NCI-H187 treated with DMSO at 0.1 percent for 48 hours (cell line): Measurements from ENCODE around the gene SLC23A3.

Experiments used
- DNase-seq: peaks from one replicate; lab custom pipeline; 2025; lab: John Stamatoyannopoulos, UW

Gene SLC23A3

DNA sequence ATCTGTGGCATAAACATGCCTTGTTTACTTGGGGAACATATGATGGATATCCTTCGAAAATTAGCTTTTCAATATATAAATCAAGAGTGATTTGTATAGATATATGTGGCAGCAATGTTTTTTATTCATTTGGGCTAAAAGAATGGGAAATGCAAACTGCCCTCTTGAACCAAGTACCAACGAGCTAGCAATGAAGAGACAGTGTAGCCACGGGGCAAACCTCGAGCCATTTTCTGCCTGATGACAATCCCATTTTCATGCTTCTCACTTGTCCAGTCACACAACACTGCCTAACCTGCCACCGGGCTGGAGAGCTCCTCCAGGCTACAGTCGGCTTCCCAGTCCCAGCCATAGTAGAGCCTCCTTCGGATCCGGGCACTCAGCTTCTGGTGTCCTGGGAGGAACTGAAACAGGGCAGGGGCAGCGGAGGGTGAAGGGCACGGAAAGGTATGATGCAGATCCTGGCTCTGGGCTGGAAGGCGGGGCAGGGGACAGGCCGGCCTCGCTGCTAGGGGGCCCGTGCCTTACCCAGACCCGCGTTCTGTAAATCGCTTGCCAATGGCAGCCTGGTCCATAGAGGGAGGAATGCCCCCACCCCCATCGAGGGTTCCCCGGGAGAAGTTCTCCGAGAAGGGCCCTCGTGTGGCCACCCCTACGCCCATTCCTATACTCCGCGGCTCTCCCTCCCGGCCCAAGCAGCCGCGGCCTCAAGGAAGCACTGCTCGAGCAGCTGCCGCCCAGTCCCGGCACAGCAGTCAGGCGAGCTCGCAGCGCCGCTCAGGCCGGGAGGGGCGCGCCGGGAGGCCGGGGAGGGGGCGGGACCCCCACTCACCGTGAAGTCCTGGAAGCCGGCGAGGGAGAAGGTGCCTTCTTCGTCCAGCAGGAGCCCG, 6.3 kb upstream of the SLC23A3 start:
- no peak for DNase-seq

DNA sequence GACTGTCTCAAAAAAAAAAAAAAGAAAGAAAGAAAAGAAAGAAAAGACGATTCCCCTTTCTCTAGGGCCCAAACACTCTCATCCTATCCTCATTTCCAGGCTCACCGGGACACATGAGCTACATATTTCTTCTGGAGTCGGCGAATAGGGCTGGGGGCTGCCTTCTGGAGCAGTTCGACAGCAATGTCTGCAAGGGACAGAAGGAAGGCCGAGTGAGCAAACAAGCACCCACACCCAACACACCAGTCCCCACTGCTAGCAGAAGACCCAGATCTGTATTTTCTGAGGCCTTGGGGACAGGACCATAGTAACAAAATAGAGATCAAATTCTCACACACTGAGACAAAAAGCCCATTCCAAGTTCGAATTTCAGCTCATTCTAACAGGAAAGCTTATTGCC, 5.7 kb upstream of the SLC23A3 start:
- no peak for DNase-seq

DNA sequence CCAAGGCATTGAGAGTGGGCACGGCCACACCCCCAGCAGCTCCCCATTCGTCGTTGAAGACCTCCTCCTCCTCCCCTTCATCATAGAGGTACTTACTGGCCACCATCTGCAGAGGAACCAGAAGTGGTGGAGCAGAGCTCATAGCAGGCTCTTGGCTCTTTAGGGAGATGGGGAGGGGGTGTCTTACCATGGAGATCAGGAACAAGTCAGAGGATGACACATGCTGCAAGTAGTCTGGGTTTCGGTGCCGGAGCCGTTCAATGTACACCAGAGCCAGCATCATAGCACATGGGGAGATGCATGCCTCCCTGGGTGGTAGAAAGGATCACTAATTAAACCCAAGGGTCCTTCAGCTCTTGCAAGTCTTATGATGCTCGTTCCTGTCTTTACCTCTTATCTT, 5.0 kb upstream of the SLC23A3 start:
- no peak for DNase-seq

DNA sequence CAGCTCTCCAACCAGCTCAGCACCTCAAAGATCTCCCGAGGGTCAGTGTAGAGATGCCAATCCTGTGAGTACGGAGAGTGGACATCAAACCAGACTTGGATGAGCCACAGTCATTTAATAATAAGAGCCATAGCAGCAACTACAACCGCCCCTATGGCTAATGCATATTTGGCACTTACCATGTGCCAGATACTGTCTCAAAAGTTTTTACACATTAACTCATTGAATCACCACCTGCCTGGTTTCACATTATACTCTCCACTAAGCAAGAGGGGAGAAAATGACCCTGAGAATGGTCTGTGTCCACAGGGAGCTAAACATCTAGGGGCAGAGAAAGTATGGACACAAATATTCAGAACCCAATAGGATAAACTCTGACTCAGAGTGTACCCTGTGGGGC, 4.3 kb upstream of the SLC23A3 start:
- no peak for DNase-seq

DNA sequence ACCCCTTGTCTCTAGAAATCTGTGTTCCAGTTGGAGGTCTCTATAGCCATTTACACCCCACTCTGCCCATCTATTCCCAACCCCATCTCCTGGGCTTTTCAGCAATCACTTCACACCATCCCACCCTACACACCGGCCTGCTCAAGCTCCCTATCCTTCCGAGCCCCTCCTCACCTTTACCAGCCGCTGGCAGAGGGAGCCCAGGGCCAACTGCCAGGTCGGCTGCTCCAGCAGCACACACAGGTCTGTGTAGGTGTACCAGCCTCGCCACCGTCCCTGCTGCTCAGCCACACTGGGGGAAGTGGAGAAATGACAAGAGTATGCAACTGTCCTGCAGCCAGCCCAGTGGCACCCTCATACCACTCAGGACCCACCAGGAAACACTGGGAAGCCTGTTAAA, 3.3 kb upstream of the SLC23A3 start:
- DNase-seq, result no peak

DNA sequence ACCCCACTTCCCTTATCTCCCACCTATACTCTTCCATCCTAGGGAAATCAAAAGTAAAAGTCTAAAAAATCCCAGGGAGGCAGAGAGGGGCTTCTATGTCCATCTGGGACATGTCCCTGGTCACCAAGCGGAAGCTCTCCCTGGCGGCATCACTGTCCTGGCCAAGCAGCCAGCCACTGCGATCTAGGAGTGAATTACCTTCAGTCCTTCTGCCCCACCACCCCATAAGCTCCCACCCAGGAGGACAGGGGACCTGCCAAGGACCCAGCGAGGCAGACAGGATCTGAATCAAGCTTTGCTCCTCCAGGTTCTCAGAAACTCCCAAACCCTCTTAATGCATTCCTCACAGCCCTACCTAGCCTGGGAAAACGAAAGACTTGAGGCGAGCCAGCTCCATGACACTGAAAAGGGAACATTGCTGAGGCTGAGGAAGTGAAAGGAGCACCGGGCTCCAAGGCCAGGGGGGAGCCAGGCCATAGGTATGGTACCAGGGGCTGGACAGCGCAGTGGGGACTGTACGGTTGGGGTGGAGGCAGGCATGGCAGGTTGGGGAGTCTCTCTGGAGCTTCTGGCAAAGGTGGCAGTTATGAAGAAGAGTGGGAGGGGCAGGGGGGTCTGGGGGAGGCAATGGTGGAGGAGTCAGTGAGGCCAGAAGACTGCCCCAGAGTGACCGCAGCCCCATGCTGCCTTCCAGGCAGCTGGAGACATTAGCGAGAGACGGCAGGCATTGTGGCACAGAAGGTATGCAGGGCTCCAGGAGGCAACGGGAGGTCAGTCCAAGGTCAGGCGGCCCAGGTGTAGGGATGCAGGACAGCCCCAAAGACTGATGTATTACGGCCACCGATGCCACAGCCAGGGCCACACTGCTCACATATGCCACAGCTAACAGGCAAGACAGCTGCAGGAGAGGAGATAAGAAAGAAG, 2.7 kb upstream of the SLC23A3 start:
- DNase-seq, result no peak

DNA sequence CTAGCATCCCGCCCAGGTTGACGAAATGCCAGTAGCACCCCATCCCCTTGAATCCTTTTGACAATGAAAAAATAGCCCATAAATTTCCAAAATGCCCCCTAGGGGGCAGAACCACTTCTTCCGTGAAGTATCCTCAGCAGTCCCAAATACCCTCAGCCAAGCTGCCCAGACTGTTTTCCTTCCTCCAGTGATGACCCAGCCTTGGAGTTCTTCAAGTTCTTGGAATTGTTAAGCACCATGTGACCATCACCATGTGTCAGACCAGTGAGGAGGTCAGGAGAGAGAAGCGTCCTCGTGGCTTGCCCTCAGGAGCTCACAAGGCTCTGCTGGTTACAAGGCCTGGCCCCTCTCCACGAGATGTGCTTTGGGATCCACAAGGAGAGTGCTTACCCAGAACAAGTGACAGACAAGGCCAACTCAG, 1.4 kb upstream of the SLC23A3 start:
- DNase-seq, result no peak

DNA sequence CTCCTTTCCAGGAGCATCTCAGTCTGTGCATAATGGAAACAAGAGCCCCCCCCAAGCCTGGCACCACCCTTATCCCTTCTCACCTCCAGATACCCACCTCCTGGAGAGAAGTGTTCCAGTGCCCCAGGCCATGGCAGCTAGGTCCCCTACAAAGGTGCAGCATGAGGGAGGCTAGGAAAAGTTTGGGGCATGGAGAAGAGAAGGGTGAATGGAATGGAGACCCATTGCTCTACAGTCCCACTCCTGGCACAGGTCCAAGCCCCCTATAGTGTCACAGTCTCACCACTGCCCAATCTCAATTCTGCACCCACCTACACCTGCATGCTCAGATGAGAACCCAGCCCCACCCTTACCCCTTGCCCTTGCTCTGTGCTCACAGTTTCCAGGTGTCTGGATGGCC, 897 bp downstream of the SLC23A3 start:
- DNase-seq, result no peak

DNA sequence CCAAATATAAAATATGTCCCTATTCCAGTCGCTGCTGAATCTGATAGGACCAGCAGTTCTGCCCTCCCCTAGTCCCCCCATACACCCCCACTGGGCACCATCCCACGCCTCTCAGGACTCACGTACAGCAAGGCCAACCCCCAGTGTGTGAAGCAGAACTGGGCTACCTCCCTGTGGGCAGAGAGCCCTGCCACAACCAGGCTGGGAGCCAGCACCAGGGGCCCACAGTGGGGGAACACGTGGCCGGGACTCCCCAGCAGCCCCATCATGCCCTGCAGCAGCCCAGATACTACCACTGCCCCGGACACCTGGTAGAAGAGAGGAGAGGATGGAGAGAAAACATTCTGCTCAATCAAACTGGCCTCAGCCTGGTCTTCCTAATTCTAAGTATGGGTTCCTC, 1.3 kb downstream of the SLC23A3 start:
- DNase-seq, result no peak

DNA sequence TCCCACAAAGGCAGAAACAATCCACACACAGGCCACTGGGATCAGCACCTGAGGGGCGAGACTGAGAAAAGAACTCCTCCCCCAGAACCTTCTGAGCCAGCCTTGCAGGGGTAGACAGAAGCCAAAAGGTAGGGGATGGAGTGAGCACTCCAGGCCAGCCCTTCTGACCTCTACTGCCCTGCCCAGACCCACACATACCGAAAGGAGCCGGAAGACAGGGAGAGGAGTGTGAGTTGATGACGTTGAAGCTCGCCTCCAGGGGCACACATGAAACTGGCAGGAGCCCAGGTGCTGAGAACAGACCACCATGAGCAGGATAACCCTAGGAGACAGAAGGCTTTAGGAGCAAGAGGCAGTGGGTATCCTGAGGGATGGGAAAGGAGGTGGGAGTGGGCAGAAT, 1.8 kb downstream of the SLC23A3 start:
- no peak for DNase-seq

DNA sequence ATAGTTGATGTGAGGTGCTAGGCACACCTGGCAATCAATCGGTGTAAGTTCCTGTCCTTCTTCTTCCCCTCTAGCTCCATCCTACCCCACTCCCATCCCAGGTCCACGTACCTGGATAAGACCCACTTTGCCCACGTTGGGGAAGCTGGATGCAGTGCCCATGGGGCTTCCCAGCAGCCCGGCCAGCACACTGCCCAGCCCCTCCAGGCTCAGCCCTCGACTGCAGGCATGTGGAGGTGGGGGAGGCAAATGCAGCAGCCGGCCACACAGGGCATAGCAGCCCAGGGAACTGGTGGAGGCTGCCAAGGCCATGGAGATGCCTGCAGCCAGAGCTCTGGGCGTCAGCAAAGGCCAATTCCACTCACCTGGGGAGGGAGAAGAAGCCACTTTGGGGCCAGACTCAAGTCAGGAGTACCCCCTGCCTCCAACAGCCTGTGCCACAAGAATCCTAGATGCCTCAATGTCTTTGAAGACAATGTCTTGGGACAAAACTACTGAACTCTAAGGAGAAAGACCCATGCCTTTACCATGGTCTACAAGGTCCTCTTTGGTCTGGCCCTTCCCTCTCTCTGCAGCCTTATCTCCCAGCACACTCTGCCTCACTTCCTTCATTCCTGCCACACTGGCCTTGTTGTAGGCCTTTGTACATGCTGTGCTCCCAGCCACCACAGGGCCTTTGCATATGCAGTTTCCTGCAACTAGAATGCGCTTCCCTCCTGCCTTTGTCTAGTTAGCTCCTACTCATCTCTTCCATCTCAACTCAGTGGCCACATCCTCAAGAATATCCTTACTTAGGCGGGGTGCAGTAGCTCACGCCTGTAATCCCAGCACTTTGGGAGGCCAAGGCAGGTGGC, 4.5 kb downstream of the SLC23A3 start:
- no peak for DNase-seq

DNA sequence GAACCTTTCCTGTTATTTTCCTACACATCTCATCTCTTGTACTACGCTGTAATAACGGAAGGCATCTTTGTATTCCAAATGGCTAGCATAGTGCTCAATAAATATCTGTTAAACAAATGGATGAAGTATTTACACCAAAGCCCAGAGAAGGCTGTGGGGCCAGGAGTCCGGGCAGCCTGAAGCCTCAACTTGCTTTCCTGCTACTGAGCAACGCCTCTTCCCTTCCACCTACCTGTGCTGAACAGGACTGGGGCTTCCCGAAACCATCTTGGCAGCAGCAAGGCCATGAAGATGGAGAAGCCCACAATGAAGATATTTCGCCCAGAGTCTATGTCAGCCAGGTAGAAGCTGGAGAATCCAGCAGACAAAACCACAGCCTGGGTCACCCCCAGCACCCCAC, 6.7 kb downstream of the SLC23A3 start:
- no peak for DNase-seq

DNA sequence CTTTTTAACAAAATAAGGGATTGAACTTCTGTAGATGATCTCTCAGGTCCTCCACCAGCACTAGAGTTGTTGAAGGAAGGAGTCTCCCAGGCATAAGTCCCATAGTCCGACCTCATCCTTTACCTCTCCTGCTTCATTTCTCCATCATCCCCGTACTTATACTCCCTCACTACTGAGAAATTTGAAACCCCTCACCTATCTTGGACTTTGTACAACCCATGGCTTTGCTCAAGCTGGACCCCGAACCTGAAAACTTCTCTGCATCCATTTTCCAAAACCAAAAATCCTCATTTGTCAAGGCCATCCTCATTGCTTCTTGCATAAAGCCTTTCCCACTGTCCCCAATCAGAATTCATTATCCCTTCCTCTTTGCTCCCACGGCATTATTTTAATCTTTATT, 8.7 kb downstream of the SLC23A3 start:
- DNase-seq, result no peak

DNA sequence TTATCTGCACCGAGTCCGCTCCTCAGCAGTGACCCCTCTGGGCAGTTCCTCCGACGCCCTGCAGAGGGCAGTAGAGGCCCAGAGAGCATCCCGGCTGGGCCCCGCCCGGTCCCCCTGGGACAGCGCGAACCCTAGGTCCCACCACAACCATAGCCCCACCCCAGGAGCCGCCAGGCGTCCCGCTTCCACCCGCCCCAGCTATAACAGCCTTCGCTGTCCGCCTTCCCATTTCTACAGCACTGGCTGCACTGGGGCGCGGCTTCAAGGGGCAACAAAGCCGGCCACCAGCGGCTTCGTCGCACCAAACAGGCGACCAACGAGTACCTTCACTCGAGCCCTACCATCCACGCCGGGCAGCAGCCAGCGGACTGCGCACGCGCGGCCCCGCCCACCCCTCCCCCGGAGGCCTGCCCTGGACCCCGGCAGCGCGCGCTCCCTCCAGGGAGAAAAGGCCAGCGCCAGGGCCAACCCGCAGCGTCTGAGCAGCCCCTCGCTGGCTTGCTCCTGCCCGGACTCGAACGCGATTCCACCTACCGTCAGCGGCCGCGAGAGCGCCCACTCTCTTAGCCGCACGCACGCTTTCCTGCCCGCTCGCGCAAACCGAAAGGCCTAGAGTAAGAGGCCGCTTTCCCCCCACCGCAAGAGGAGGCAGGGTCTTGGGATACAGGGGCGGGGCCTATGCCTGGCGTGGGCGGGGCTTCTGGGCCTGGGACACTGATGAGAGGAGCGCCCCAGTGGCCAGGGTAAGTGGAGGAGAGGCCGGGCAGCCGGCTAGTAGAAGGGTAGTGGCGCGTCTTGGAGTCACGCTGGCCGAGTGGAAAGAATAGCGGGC, 9.4 kb downstream of the SLC23A3 start, which contains the start of gene NHEJ1:
NHEJ1 (minus strand) TSS at position 630 of the 832 bp plus-strand sequence. CDS start 2,453 bp downstream, outside the sequence.
- no peak for DNase-seq

DNA sequence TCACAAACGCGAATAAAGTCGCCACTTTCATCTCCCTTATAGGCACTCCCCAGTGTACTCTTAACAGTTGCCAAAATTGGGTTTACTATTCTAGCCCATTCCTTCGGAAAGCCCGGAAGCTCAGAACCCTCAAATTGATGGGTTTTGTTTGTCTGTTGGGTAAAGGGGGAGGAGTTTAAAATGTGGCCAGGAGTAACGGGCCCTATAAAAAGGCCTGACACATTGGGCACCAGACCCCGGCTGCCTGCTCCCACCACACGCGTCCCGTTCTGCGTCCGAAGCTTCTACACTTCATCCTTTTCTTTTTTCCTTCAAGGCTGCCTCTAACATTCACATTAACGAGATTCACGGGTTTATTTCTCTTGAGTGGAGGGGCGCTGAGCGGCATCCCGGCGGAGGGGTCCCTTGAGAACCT, 10.1 kb downstream of the SLC23A3 start:
- no peak for DNase-seq

DNA sequence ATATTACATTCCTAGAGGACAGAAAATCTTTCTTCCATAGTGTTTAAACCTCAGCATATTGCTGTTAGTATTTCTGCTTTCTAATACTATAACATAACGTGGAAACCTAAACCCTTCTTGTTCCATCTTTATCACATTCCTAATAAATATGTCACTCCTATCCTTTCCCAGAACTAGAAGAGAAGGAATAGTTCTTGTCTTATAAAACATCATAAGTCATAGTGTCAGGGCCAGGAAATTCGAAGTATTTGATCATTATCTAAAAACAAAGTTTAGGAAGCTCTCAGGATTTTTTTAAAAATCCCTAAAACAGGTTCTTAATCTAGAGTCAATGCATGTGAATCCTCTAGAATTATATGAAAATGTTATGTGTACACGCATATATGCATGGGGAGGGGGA, 11.2 kb downstream of the SLC23A3 start:
- DNase-seq, result no peak

DNA sequence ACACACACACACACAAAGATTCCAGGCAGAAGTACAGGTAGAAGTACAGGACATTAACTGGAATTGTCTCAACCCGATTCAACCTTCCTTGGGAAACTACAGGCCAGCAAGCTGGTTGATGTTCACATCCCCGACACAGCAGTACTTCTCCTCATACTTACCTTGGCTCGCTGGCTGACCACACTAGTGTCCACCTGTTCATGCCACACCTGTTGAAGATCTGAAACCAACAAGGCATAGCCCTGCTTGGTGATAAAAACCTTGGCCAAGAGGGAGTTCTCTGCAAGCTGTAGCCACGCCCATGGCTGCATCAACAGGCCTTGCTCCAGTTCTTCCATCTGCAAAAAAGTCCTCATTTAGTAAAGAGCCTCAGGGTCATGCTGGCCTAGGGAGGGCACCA, 11.8 kb downstream of the SLC23A3 start:
- no peak for DNase-seq

DNA sequence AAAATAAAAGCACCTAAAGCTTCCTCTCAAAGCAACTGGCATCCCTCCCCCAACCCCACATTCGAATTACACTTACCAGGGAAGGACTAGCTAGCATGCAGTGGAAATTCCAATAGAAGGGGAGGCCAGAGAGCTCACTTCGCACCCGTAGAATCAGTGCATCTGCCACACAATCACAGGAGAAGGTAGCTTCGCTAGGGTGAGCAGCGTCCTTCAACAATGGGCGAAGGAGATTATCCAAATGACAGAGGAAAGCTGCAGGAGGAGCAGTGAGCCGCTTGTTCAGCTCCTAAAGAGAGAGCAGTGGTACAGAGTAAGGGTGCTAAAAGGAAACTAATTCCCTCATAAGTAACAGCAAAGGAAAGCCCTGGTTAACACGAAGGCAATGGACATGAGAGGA, 12.4 kb downstream of the SLC23A3 start:
- DNase-seq, result no peak

DNA sequence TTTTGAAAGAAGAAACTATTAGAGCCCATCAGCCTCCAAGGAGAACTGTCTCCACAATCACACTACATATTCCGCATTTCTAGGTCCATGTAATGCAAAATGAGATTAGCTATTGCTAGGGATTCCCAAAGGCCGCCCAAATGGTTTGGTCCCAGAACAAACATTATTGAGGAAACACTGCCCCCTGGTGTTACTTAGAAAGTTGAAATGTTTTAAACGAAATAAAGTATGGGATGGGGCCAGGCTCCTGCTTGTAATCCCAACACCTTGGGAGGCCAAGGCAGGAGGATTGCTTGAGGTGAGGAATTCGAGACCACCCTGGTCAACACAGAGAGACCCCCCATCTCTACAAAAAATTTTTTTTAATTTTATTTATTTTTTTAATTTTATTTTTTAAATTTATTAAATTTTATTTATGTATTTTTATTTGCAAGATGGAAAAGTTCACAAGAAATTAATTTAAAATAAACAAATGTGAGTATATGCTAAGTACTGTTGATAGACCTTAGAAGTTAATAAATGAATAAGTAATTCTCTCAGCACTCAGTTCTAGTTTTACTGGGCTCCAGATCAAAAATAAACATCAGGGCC, 14.7 kb downstream of the SLC23A3 start:
- DNase-seq, result no peak

DNA sequence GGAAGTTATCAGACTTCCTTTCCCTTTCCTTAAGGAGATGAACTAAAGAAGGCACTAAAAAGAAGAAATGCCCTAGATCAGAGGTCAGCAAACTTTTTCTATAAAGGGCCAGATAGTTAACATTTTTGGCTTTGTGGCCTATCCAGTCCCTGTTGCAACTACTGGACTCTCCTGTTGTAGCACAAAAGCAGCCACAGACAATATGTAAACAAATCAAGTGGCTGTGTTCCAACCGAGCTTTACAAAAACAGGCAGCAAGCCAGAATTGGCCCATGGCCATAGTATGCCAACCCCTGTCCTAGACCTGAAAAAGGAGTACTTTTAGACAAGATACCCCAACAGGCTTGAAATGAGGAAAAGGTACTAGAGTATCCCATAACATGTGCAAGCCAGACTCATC, 20.2 kb downstream of the SLC23A3 start:
- DNase-seq, result no peak

DNA sequence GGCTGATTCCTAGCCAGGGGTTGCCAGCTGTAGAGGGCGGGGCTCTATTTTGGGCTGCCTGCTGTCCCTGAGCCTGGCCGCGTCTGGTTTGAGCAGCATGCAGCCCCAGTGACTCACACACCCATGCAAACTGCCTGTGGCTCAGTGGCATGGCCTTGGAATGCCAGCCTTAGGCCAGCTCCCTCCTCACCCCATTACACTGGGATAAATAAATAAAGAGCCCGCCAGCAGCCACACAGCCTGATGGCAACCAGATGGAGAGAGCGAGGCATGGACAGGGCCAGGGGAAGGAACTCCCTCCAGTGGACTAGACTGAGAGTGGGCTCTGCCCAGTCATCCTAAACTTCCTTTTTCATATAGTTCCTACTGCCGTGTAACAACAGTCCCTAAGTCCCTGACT, 27.5 kb downstream of the SLC23A3 start:
- DNase-seq, result no peak
